GM21526 (cell line): ENCODE data around the gene MDP1.

Source experiments
- ATAC-seq: cut with Tn5 transposase; IDR thresholded peaks from one replicate; pipeline ENCODE4 v1.9.1; 2021; ENCODE audit warnings: moderate library complexity; ENCODE audit not compliant: unreplicated experiment, low FRiP score

The MDP1 gene

DNA sequence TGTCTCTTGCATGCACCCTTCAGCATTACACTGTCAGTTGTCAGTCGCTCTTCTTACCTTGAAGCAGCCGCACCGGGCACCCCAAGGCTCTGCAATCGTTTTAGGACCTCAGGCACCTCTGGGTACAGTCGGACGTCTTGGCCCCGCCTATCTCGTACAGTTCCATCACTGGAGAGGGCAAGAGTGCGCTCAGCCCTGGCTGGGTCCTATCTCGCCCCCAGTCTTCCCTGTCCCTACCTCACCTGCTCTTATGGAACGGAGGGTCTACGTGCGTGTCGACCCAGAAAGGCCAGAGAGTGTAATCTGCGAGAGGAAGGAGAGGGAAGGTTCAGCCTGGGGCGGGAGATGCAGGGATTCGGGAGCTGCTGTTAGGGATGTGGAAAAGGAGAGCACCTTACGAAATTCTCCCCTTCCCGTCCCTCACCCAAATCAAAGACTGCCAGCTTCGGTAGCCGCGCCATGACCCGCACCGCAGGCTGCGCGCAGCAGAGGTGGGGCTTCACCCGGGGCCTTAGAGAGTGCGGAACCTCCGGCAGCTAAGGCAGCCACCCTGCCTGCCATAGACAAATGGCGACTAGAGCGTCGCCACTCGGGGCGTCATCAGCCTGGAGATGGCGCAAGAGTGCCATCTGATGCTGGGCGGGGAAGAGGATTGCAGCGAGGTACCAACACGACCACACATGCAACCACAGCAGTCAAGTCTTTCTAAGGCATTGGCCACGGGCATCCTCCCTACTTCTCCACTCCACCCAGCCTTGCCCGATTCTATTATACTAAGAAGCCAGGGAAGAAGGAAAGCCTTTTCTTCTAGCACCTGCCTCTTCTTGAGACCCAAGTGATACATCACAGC lies at the start of gene MDP1:
TSS of gene MDP1 (minus strand) at position 572 of the 850 bp plus-strand sequence. CDS start at position 461, 111 bp downstream.
- peak; percentile 61 for ATAC-seq

- no peak for ATAC-seq
Measured at GRCh38 chr14:24264298-24264697, 48.4 kb upstream of the MDP1 start.

DNA sequence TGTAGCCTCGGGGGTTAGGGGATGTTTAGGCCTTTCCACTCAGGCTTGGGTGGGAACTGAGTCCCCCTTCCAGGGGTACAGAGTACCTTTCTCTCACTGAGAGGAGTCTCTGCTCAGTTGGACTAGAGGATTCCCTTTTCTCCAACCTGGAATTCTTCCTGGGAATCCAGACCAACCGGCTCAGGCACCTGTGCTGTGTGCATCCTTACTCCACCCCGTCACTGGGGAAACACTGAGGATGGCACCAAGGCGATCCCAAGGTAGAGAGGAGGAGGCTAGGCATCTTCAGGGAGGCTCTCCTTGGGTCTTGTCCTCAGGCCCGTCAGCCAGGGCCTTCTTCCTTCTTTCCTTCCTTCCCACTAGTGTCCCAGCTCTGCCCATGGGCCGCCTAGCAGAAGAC lies 48.0 kb upstream of the MDP1 start:
- ATAC-seq: no peak

- ATAC-seq: no peak
Measured at GRCh38 chr14:24262821-24263733, 47.2 kb upstream of the MDP1 start, which contains the start of gene TGM1. TSS of gene TGM1 (minus strand) at chr14:24263177. CDS start at chr14:24262352, 825 bp downstream.

GRCh38 chr14:24261969-24262327 lies 46.1 kb upstream of the MDP1 start:
- ATAC-seq: no peak

GRCh38 chr14:24261256-24261968 lies 45.5 kb upstream of the MDP1 start:
- ATAC-seq: no peak

DNA sequence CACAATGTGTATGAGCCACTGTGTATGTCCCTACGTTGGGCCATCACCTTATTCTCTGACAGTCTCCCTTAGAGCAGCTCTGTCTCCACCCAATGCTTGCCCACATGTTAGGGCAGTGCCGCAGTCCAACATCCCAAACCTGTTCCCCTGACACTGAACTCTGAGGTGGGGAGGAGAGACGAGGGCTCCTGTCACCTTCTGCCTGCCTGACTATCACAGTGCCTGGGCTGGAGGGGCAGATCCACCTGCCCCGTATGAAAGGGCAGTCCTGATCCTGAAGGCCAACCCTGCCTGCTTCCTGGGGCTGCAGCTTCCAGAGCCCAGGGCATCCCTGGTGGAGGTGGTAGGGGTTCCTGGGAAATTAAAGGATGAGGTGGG lies 44.9 kb upstream of the MDP1 start:
- ATAC-seq: no peak

- ATAC-seq: no peak
Measured at GRCh38 chr14:24260026-24260779, 44.3 kb upstream of the MDP1 start.

DNA sequence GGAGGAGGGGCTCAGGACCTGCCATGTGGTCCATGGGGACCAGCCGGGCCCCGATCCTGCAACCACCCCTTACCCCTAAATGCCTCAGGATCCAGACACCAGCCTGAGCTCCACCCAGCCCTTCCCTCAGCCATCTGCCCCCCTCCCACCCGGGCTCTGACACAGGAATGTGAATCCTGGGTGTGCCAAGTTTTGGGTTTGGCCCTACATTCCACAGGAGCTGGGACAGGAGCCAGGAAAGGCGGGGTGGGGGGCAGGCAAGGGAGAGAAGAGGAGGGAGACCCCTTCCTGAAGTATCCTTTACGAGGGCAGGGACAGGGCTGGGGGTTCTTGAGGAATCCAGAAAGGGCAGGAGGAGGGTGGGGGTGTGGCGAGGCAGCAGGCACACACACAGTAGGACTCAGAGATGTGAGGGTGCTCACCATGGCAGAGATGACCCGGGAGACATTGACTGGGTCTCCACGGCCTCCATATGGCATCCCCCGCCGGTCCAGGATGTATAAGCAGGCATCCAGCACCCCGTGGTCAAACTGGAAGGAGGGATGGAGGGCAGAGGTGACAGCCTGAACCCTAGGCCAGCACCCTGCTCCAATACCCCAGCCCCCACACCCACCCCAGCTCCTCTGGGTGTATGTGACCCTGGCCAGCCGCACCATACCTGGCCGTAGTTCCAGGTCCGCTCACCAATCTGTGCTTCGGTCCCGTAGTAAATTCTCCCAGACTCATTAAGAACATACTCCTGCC lies 43.6 kb upstream of the MDP1 start:
- ATAC-seq: no peak

DNA sequence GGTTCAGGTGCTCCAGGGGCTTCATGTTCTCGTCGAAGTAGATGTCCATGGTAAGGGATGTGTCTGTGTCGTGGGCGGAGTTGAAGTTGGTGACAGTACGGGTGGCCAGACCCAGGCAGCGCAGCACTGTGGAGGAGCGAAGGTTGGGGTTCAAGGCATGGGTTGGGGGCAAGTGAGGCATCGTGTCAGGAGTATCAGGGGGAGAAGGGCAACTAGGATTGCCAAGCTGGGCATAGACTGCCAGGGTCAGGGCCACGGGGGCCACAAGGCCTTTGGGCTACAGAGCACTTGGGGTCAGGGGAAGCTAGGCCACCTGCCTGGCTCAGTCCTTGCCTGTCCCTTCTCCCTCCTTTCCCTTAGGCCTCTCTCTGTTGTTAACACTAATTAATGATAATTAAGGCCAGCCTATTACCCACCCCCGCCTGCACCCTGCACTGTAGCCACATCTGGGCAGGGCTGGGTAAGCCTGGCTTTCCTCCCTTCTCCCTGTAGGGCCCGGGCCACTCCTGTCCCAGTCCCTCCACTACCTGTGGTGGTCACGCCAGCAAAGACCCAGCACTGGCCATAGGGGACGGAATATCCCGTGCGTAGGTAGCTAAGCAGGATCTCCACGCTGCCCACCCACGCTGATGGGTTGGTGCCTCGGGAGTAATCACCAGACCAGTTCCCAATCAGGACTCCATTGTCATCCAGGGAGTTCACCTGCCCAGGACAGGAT lies 42.8 kb upstream of the MDP1 start:
- no peak for ATAC-seq

GRCh38 chr14:24258119-24258518 lies 42.3 kb upstream of the MDP1 start:
- no peak for ATAC-seq

- ATAC-seq: no peak
Measured at GRCh38 chr14:24256960-24257359, 41.1 kb upstream of the MDP1 start.

- ATAC-seq: no peak
Measured at GRCh38 chr14:24255931-24256711, 40.3 kb upstream of the MDP1 start.

DNA sequence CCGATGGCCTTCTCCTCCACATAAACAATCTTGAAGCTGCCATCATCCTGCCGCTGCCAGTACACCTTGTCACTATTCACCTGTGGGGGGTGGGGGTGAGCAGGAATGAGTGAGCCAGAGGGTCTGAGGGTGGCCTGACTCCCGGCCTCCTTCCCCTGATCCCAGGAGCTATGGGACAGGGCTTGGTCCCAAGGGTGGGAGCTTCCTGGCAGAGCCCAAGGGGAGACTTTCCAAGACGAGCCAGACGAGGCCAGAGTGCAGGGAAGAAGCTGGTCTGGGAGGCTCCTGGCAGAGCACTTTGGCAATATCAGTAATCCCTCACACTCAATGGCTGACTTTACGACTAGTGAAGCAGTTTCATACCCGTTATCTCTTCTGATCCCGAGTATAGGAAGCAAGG lies 39.6 kb upstream of the MDP1 start:
- no peak for ATAC-seq

GRCh38 chr14:24254630-24255392 lies 38.9 kb upstream of the MDP1 start:
- ATAC-seq: no peak

GRCh38 chr14:24253936-24254335 lies 38.1 kb upstream of the MDP1 start:
- ATAC-seq: no peak
